ENCODE data around the gene RNF125.

GRCh38 chr18:32032609-32033008, 14.0 kb downstream of the RNF125 start:
- TF ChIP-seq GATA2 (IDR thresholded peaks at IDR 0.05; ENCODE audit: low read depth, low read length) (no peak), GATA3 (IDR thresholded peaks at IDR 0.05; ENCODE audit: low read depth, low read length) (no peak)

Measured in SH-SY5Y (cell line).